Kidney tubule cell (primary cell): ENCODE data around the gene ZNF385D.

Source experiments
- DNase-seq: peaks from one replicate; pipeline ENCODE4 v3.0.0-alpha.2; 2018; ENCODE audit warnings: low spot score

The ZNF385D gene, protein sequence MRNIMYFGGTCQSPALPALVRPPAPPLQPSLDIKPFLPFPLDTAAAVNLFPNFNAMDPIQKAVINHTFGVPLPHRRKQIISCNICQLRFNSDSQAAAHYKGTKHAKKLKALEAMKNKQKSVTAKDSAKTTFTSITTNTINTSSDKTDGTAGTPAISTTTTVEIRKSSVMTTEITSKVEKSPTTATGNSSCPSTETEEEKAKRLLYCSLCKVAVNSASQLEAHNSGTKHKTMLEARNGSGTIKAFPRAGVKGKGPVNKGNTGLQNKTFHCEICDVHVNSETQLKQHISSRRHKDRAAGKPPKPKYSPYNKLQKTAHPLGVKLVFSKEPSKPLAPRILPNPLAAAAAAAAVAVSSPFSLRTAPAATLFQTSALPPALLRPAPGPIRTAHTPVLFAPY

DNA sequence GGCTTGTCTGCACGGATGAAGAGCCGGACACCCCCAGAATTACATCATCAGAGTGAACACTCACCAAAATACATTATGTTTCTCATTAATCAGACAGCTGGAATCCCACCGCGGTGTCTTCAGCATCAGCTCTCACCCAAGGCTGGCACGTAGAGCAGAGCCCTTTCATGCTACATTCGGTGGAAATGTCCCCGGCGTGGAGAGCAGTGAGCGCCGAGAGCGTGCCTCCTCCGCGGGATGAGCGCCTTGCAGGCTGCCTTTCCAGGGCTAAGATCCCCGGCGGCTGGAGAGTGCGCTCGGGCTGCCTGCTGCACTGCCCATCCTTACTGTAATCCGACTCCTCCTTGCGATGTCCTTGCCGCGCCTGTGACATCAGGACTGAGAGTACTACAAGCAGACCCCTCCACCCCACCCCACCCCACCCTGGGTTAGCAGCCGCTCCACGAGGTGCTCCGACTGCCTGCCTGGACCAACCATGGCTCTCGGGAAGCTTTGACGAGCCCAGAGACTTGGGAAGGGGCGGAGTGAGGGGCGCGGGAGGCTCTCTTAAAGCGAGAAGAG lies at the start of gene ZNF385D:
ZNF385D (minus strand) TSS at position 380 of the 561 bp plus-strand sequence; CDS start at position 86, 294 bp downstream.
- peak; percentile 62 for DNase-seq

DNA sequence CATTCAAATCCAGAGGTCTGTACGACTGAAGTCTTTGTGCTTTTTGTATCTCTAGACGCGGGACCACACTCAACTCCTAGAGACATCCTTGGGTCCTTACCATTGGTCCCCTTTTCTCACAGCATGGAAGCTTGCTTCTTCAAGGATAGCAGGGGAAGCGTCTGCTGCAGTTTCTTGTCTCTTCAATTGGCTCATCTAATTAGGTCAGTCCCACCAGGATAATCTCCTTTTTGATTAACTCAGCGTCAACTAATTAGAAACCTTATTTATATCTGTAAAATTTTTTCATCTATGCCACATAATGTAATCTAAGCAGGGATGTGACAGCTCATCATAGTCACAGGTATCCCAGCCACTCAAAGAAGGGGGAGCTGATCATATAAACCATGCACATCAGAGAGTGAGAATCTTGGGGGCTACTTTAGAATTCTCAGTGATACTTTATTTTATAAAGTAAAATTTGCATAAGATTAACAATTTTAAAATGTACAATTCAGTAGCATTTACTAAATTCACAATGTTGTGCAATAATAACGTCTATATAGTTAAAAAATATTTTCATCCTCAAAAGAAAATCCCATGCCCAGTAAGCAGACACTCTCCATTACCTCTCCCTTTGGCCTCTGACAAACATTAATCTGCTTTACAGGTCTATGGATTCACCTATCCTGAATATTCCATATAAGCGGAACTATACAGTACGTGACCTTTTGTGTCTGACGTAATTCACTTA lies 47.5 kb upstream of the ZNF385D start:
- DNase-seq = no peak

DNA sequence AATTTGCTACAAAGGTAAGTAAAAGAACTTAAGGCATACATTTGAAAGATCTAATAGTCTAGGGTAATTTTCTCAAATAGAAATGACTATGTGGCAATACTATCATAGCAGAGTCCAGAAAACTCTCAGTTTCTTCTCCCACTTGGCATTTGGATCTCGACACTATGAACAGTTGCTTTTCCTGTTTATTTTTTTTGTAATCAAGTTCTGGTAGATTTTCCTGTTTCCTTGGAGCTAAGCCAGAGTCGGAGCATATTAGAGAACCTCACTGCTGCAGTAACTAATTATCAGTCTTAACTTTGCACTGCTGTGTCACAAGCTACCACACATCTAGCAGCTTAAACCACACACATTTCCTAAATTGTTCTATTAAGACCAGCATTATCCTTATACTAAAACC lies 44.9 kb upstream of the ZNF385D start:
- DNase-seq = no peak

DNA sequence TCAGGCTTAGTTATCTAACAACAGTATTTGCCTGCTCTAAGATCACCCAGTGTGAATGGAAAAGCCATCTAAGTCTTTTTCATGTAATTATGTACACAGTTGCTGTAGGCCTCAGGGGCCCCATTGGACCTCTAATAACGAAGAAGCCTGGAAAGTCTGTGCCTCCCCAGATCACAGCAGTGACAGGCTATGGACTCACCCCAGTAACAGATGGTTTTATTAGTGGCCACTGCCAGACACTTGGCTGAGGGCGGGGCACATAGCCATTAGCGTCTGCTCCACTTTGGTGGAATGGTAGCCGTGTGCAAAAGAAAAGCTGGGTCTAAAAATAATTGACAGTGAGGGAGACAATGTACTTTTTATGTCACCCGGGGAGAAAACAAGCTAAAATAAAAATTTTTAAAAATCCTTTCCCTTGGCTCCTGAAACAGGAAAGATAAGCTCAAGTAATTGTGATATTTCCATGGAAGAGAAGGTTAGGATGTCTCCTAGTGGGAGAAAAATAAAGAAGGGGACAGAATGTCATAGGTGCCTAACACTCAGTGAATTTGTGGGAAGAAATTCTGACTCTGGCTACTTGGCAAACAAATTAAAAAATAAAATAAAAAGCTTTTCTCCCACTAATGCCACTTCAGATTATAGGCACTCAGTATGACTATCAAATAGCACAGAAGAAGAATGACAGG lies 44.3 kb upstream of the ZNF385D start:
- DNase-seq = no peak

DNA sequence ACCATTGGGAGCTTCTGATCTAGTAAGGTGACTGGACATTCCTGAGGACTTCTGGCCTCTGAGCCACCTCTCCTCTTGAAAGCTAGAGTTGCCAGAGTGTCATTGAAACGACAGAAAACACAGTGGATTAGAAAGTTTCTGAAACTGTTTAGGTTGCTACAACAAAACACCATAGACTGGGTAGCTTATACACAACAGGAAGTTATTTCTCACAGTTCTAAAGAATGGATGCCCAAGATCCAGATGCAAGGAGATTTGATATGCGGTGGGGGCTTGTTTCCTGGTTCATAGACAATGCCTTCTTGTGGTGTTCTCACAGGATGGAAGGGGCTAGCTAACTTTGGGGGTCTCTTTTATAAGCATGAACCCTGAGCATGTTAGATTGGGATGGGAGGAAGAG lies 43.3 kb upstream of the ZNF385D start:
- DNase-seq = no peak

DNA sequence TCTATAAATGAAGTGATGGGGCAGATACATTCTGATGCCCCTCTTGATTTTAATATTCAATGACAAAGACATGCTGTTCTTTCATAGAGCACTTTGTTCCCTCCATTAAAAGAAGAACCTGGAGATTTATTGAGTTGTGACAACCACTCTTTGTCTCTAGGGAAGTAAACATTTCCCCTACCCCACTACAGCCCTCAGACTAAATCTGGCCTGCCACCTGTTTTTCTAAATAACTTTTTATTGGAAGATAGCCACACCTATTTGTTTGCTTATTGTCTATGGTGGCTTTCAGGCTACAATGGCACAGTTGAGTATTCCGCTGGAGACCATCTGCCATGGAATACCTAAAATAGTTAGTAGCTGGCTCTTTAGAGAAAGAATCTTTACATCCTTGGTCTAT lies 41.2 kb upstream of the ZNF385D start:
- DNase-seq = no peak

DNA sequence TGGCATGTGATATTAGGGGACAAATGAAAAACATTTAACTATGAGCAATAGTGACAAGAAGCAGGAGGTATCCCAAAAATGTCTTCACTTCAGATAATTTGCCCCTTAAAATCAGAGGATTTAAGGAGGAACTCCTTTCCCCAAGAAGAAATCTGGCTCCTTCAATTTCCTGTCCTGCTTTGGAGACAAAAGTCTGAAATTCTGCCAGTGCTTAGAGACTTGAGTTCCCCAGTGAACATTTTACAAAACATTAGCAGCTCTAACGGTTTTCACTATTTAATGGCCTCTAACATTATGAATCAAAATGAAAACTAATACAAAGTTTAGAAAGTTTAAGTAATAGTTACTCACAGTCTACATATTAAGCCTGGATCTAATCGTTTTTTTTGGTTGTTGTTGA lies 40.3 kb upstream of the ZNF385D start:
- DNase-seq = no peak

DNA sequence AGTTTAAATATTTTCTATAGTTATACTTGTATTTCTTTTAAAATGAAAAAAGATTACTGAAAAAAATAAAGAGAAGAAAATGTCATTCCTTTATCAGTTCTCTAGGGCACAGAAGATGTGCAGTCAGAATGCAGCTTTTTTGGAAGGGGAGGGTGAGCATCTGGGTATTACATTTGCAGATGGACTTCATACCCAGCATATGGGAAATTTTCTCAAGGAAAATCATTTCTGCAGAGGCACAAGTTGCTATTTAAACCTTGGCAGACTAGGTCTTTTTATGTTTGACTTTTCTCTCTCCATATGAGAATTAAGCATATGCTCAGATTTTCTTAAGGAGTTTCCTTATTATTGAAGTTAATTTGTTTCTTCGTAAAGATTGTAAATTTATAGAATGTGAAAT lies 39.5 kb upstream of the ZNF385D start:
- DNase-seq = no peak

DNA sequence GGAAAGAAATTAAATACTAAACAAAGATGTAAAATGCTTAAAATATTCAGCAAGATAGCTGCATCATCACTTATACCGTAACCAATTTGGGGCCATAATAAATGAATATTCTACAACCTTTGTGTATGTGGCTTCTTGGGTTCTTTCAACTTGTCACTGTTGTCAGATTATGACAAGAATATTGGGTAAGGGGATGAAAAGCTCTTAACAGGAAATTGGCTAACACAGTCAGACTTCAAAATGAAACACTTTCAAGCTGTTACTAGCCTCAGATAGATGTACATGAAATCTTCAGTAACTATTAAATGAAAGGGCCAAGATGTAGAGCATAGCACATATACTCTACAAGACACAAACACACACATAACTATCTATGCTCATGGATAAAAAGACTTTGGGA lies 38.7 kb upstream of the ZNF385D start:
- no peak for DNase-seq

DNA sequence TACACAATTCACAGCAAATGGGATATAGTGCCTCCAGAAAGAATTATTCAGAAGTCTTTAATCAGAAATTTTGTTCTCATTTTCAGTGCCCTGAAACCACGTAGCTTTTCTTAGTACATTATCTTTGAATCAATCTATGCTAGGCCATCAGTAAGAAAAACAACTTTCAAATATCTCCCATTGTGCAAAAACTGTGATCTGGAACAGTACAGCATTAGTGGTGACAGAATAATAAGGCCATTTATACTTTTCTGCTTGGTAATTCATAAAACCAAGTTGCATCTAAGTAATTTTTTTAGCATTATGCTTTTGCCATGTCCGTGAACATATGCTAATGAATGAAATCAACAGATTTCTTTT lies 35.4 kb upstream of the ZNF385D start:
- no peak for DNase-seq

DNA sequence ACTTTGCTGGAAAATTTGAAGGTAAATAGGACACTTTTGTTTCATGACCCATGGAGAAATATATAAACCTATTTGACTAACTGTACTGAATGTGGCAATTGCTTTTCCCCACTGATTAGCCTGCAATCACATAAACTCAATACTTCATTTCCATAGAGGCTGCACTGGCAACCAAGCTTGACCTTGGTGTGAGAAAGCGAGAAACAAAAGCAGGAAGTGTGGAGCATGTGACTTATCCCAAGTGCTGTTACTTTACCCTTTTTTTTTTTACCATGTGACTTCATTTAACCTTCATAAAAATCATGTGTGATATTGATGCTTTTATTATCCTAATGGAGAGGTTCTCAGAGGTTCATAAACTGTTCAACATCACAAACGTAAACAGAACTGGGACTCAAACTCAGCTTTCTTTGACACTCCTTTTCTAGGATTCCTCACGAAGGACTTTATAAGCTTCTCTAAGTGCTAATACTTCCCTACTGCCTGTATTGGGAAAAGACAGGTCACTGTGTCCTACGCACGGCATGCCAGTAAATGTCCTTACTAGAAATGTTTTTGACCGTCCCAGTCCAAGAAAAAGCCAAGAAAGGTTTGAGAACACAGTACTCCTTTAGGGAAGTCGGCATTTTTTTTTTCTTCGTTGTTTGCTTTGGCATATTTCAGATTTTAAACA lies 34.9 kb upstream of the ZNF385D start:
- no peak for DNase-seq

DNA sequence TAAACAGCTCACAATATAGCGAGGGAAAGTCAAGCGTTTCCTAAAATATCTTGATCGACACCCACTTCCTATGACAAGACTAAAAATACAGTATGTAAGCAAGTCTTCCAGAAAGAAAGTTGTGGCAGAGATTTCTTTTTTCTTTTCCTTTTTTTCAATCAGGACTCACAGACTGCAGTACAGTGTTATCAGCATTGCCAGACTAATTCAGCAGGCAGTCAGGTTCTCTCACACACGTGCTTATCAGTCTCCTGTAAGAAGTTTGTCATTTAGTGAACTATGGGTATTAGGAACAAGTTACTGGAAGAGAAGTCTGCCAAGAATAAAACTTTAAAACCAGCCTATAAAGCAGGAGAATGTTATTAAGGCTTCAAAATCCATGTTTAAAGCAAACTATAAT lies 32.8 kb upstream of the ZNF385D start:
- no peak for DNase-seq

DNA sequence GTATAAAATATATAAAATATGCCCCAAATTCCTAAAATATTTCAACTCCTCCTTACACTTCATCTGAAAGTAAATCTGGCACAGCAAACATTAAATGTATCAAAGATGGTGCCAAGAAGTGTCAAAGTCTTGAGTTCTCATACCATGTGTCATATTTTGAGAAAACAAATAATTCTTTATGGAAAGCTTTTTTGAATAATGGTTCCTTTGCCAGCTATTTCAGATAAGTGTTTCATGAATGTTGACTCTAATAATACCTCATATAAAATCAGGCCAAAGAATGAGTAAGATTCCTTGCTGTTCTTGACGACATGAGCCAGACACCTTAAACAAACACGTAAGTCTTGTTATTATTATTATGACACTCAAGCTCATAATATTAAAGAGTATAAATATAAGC lies 30.3 kb upstream of the ZNF385D start:
- DNase-seq = no peak

DNA sequence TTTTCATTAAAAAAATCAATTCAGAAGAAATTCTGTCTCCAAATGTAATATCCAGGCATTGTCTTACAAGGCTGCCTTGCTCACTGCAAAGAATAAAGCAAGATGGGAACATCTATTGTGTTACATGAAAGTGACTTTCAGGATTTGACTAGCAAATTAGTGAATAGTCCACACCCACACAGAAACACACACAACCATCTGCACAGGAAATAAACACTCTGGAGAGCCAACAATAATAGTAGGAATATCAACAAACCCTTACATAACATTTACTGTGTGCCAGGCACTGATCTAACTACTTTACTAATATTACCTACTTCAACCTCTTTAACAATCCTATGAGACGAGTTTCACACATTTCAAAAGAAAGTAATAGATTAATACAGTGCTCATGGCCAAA lies 28.9 kb upstream of the ZNF385D start:
- no peak for DNase-seq

DNA sequence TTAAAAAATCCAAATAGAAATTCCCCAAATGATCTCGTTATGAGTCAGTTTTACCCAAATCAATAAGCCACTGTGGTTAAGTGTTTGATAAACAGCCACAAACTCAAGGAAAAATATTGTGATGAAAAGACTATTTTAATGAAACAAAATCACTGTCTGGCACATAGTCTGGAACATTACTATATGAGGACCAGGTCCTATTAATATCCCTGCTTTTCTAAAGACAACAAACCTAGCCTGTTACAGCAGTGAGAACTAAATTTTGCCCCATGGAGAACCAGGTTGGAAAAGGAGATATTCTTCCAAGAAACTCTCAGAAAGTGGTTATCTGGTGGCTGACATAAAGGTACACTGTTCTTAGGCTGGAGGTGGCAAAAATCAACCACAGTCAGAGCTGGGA lies 27.7 kb upstream of the ZNF385D start:
- DNase-seq = no peak

DNA sequence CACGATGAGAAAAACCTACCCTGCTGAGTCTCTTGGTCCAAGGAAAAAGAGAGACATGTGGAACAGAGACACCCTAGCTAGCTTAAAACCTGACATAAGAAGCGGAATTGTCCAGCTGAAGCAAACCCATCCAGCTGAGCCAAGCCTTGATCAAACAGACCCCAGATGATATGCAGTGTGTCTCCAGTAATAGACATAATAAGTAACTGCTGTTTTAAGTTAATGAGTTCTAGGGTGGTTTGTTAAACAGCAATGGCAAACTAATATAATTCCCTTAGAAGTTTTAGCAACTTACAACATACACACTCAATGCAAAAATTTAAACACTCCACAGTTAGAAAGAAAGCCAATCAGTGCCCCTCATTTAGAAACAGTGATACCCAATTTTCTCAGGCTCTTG lies 26.8 kb upstream of the ZNF385D start:
- peak; percentile 2 for DNase-seq

DNA sequence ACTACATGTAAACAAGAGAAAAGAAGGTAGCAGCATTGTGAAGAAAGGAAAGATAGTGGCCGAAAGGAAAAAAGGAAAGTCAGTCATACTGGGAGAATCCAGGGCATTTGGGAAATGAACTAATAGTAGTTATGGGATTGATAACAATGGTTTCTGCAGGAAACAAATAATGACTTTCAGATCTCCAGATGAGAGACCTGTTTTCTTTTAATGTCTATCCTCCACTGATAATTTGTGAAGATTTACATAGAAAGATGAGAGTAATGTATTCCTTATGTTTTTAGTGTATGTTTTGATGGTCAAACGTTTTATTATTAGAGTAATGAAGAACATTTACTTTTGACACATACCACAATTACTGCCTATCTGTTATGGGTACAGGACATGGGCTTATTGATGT lies 15.0 kb upstream of the ZNF385D start:
- no peak for DNase-seq

DNA sequence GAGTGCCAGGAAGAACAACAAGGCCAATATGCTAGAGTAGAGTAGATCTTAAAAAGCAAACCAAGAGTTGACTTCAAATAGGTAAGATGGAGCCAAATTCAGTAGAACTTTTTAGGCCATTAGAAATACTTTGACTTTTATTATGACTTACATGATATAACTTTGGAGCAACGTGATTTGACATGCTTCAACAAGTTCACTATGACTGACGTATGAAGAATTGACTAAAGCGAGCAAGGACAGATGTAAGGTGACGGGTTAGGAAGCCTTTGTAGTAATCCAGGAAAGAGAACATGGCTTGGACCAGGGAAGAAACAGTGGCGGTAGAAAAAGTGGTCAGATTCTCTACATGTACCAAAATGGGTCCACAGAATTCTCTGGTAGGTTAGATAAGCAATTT lies 4.9 kb upstream of the ZNF385D start:
- no peak for DNase-seq

DNA sequence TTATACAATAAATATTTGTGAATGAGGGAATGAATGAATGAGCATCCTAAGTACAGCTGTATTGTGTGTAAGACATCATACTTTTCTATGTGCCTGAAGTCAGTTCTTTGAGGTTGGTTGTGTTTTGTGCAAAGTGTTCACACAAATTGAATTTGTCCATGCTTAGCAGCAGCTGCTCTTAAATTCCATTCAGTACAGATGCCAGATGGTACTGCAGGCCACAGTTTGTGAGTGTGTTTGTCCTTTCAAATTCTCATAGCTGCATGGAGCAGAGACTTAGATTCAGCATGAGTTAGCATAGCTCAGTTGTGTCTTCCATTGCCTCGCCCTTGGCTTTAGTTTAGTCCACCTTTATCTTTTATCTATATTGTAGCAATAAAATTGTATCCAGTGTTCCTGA lies 3.8 kb upstream of the ZNF385D start:
- DNase-seq = no peak

DNA sequence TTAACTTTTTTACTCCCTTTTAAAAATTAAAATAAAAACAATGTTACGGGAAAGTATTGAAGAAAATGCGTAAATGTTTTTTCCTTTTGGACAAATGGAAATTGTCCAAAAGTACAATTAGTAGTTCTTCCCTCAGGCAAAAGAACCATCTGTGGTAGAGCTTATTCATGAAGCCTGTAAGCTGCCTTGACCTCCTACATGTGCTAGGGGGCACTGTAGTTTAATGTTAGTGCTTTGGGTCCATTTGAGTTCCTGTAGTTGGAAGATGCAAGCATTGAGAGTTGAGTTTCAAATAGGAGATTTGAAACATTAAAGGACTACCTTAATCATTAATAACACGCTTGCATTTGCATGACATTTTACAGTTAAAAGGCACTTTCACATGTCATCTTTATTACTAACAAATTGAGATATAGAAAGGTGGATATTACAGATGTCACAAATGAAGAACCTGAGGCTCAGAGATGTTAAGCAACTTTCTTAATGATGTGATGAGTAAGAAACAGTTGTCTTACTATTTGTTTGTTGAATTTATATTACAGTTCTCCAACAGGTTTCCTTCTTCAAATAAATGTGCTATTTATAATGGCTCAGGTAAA lies 1.8 kb upstream of the ZNF385D start:
- DNase-seq = peak; percentile 66

DNA sequence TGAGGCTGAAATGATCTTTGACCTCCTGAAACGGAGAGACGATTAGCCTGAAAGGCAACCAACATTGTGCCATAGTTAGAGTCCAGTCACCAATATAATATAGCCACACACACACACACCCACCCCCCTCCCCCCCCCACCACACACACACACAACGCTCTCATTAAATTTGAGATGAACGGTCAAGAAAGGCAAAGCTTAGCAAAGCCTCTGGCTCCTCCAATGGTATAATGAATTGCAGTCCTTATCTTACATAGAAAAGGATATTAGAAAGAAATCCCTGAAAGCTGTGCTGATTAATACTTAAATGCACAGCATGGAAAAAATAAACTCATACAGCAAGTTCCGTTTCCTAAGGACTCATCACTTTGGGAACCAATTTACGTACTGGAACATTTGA lies 876 bp upstream of the ZNF385D start:
- no peak for DNase-seq
